IMR-90 (cell line): ENCODE data around the gene ACKR2. TPM values are rescaled to one million over a fixed set of nuclear protein-coding genes. Genes with fewer than 3 reads are reported as not detected.
A peak's percentile ranks its signal among the peaks of the same experiment; 100 is the strongest.

Experiments used
- ATAC-seq: fragments of 200-7000 bp; cut with Tn5 transposase; 2 replicates; pipeline ENCODE4 v1.9.1; 2020; ENCODE audit warnings: low read depth, mild to moderate bottlenecking, moderate library complexity
- BruUV-seq: library from RNA; stranded (reverse); fragments of 400-500 nt; replicated peaks from 2 replicates; lab custom pipeline; 2021; lab: Mats Ljungman, UMichigan
- CTCF ChIA-PET: fragments of 300-600 bp; formaldehyde crosslinking; extraction: SDS; loops from one replicate; lab custom pipeline; 2021; ENCODE audit warnings: antibody characterized with exemption; lab: Yijun Ruan, JAX
- POLR2A ChIA-PET: fragments of 300-600 bp; sonication (Branson Sonifier 250); formaldehyde crosslinking; loops from one replicate; lab custom pipeline; 2022; ENCODE audit warnings: antibody characterized with exemption; ENCODE audit not compliant: unreplicated experiment; lab: Charles Lee
- DNase-seq: peaks from one replicate; pipeline ENCODE4 v3.0.0; 2013
- H2AFZ ChIP-seq: replicated peaks from 2 replicates; pipeline ENCODE3; 2013; ENCODE audit warnings: low read length, mild to moderate bottlenecking; ENCODE audit not compliant: poor library complexity
- H2AK5ac ChIP-seq: 2 replicates; pipeline ENCODE4 v1.6.1; 2013; ENCODE audit warnings: low read depth, low read length, inconsistent platforms
- H2AK9ac ChIP-seq: replicated peaks from 2 replicates; pipeline ENCODE3; 2013; ENCODE audit warnings: mild to moderate bottlenecking, low read depth, low read length, moderate library complexity; ENCODE audit not compliant: poor library complexity
- H2BK120ac ChIP-seq: 2 replicates; pipeline ENCODE4 v1.6.1; 2013; ENCODE audit warnings: low read depth, low read length, inconsistent platforms
- H2BK15ac ChIP-seq: 3 replicates; pipeline ENCODE4 v1.6.1; 2013; ENCODE audit warnings: low read depth, low read length, inconsistent platforms
- H2BK20ac ChIP-seq: 2 replicates; pipeline ENCODE4 v1.6.1; 2013; ENCODE audit warnings: low read depth, mild to moderate bottlenecking, inconsistent platforms, low read length, moderate library complexity
- H2BK5ac ChIP-seq: 2 replicates; pipeline ENCODE4 v1.6.1; 2013; ENCODE audit warnings: mild to moderate bottlenecking, low read depth, low read length, inconsistent platforms; ENCODE audit not compliant: poor library complexity, severe bottlenecking
- H3K14ac ChIP-seq: replicated peaks from 2 replicates; pipeline ENCODE4 v1.6.1; 2013; ENCODE audit warnings: low read depth, low read length, inconsistent platforms
- H3K18ac ChIP-seq: 2 replicates; pipeline ENCODE4 v1.6.1; 2013; ENCODE audit warnings: low read depth, low read length, control low read depth
- H3K23ac ChIP-seq: 2 replicates; pipeline ENCODE4 v1.6.1; 2013; ENCODE audit warnings: low read depth, low read length, inconsistent platforms
- H3K27ac ChIP-seq: 2 replicates; pipeline ENCODE4 v1.5.1; 2013; ENCODE audit warnings: mild to moderate bottlenecking, control low read depth, low read length; ENCODE audit not compliant: insufficient read depth
- H3K27me3 ChIP-seq: 2 replicates; pipeline ENCODE4 v1.6.1; 2013; ENCODE audit warnings: low read length; ENCODE audit not compliant: control insufficient read depth, insufficient read depth
- H3K36me3 ChIP-seq: 2 replicates; pipeline ENCODE4 v1.6.1; 2013; ENCODE audit warnings: low read length, mixed read lengths; ENCODE audit not compliant: control insufficient read depth, insufficient read depth
- H3K4ac ChIP-seq: 2 replicates; pipeline ENCODE4 v1.6.1; 2013; ENCODE audit warnings: low read depth, low read length, inconsistent platforms
- H3K4me1 ChIP-seq: 2 replicates; pipeline ENCODE4 v1.6.1; 2013; ENCODE audit warnings: low read length, mixed read lengths; ENCODE audit not compliant: control insufficient read depth, insufficient read depth
- H3K4me2 ChIP-seq: 2 replicates; pipeline ENCODE4 v1.6.1; 2013; ENCODE audit warnings: low read depth, mild to moderate bottlenecking, control low read depth, low read length, moderate library complexity
- H3K4me3 ChIP-seq: 2 replicates; pipeline ENCODE4 v1.5.1; 2013; ENCODE audit warnings: low read depth, mild to moderate bottlenecking, control low read depth, low read length, moderate library complexity; ENCODE audit not compliant: insufficient read depth
- H3K56ac ChIP-seq: 2 replicates; pipeline ENCODE4 v1.6.1; 2013; ENCODE audit warnings: low read length, inconsistent platforms; ENCODE audit not compliant: insufficient read depth; ENCODE audit errors: extremely low read depth
- H3K79me1 ChIP-seq, 2 experiments: 2 replicates each; pipeline ENCODE4 v1.6.1; 2013; ENCODE audit warnings: low read length in 2 of 2, inconsistent platforms in 1 of 2, low read depth in 1 of 2
- H3K9ac ChIP-seq: 2 replicates; pipeline ENCODE4 v1.6.1; 2013; ENCODE audit warnings: low read depth, low read length, control low read depth
- H3K9me1 ChIP-seq: 2 replicates; pipeline ENCODE4 v1.6.1; 2013; ENCODE audit warnings: low read length, inconsistent platforms; ENCODE audit not compliant: insufficient read depth
- H3K9me3 ChIP-seq: 2 replicates; pipeline ENCODE4 v1.6.1; 2013; ENCODE audit warnings: low read length; ENCODE audit not compliant: control insufficient read depth, insufficient read depth
- H4K20me1 ChIP-seq: 2 replicates; pipeline ENCODE4 v1.6.1; 2013; ENCODE audit warnings: low read length, inconsistent platforms; ENCODE audit not compliant: insufficient read depth
- H4K5ac ChIP-seq: 2 replicates; pipeline ENCODE4 v1.6.1; 2013; ENCODE audit warnings: mild to moderate bottlenecking, low read depth, low read length, control low read depth
- H4K8ac ChIP-seq, 2 experiments: 2 replicates each; pipeline ENCODE4 v1.6.1; 2013; ENCODE audit warnings: low read depth in 2 of 2, low read length in 2 of 2, control low read depth in 1 of 2, inconsistent platforms in 1 of 2
- H4K91ac ChIP-seq: 2 replicates; pipeline ENCODE4 v1.6.1; 2013; ENCODE audit warnings: low read depth, low read length, inconsistent platforms; ENCODE audit not compliant: insufficient read depth
- BHLHE40 ChIP-seq: fragments of 150-350 bp; IDR thresholded peaks from 2 replicates; pipeline ENCODE4 v1.6.1; 2016; ENCODE audit warnings: mild to moderate bottlenecking, low read depth, low read length
- CEBPB ChIP-seq: IDR thresholded peaks from 2 replicates; pipeline ENCODE4 v1.6.1; 2012; ENCODE audit warnings: low read depth, low read length, improper control_type of control experiment
- CHD1 ChIP-seq: IDR thresholded peaks from 2 replicates; pipeline ENCODE4 v1.6.1; 2012; ENCODE audit warnings: low read depth, low read length, improper control_type of control experiment
- CTCF ChIP-seq: conservative IDR thresholded peaks from 2 replicates; pipeline ENCODE4 v1.5.1; 2012; ENCODE audit warnings: mild to moderate bottlenecking, low read depth, low read length, improper control_type of control experiment
- ELK1 ChIP-seq: fragments of 150-350 bp; IDR thresholded peaks from 2 replicates; pipeline ENCODE4 v1.6.1; 2016; ENCODE audit warnings: low read depth, mild to moderate bottlenecking, low read length, moderate library complexity, borderline replicate concordance
- FOS ChIP-seq: fragments of 150-350 bp; IDR thresholded peaks from 2 replicates; pipeline ENCODE4 v1.6.1; 2016; ENCODE audit warnings: low read depth, low read length
- MAFK ChIP-seq: IDR thresholded peaks from 2 replicates; pipeline ENCODE4 v1.6.1; 2012; ENCODE audit warnings: low read depth, low read length, improper control_type of control experiment
- MAZ ChIP-seq: IDR thresholded peaks from 2 replicates; pipeline ENCODE4 v1.6.1; 2012; ENCODE audit warnings: low read depth, mild to moderate bottlenecking, low read length, improper control_type of control experiment, moderate library complexity, borderline replicate concordance
- MXI1 ChIP-seq: IDR thresholded peaks from 2 replicates; pipeline ENCODE4 v1.6.1; 2012; ENCODE audit warnings: low read depth, mild to moderate bottlenecking, low read length, moderate library complexity, borderline replicate concordance
- NFE2L2 ChIP-seq: fragments of 150-350 bp; IDR thresholded peaks from 2 replicates; pipeline ENCODE4 v1.6.1; 2016; ENCODE audit warnings: low read depth, mild to moderate bottlenecking, low read length
- POLR2A ChIP-seq: IDR thresholded peaks from 2 replicates; pipeline ENCODE4 v1.6.1; 2012; ENCODE audit warnings: mild to moderate bottlenecking, low read depth, low read length
- RAD21 ChIP-seq: IDR thresholded peaks from 2 replicates; pipeline ENCODE4 v1.6.1; 2012; ENCODE audit warnings: low read length, improper control_type of control experiment
- RCOR1 ChIP-seq: IDR thresholded peaks from 2 replicates; pipeline ENCODE4 v1.6.1; 2012; ENCODE audit warnings: mild to moderate bottlenecking, low read length, improper control_type of control experiment; ENCODE audit not compliant: insufficient replicate concordance
- RFX5 ChIP-seq: IDR thresholded peaks from 2 replicates; pipeline ENCODE4 v1.8.0; 2012; ENCODE audit warnings: low read depth, mild to moderate bottlenecking, low read length, moderate library complexity
- SMC3 ChIP-seq: fragments of 150-350 bp; IDR thresholded peaks from 2 replicates; pipeline ENCODE4 v1.6.1; 2016; ENCODE audit warnings: low read depth, mild to moderate bottlenecking, antibody characterized with exemption, low read length, moderate library complexity
- WGBS, 2 experiments: methylation state at CpG; one replicate each; pipeline versions ENCODE4 v1.1.5 to v1.1.7; 2013; ENCODE audit warnings: missing lambda C conversion rate in 2 of 2; ENCODE audit not compliant: insufficient read length in 1 of 2; ENCODE audit errors: extremely low coverage in 2 of 2; 5-methylcytosine and 5-hydroxymethylcytosine counted together
- dilution Hi-C: fragments of 300-500 bp; cut with HindIII; formaldehyde crosslinking; loops from one replicate; pipeline ENCODE4 v1.14.3; 2018; ENCODE audit warnings: low sequenced_read_pairs; ENCODE audit not compliant: unreplicated experiment
- in situ Hi-C: fragments of 300-500 bp; cut with MboI; formaldehyde crosslinking; loops from 3 replicates; pipeline ENCODE4 v1.14.3; 2019; ENCODE audit warnings: low sequenced_read_pairs, inconsistent platforms, mixed read lengths
- intact Hi-C: fragments of 100-400 bp; cut with micrococcal nuclease; formaldehyde crosslinking; loops from 2 replicates; pipeline ENCODE4 v1.10.0; 2022
- polyA plus RNA-seq, 3 experiments: library from polyadenylated mRNA; depleted of rRNA; stranded (reverse); fragments of >200 nt; gene quantifications; 2 replicates each; pipeline ENCODE4 v1.2.3, GENCODE V29; 2012; ENCODE audit warnings: low replicate concordance in 1 of 3
- total RNA-seq: library from RNA; depleted of rRNA; stranded (reverse); fragments of >200 nt; gene quantifications from 2 replicates; pipeline ENCODE4 v1.2.3, GENCODE V29; 2012

Gene ACKR2
- total and polyA plus RNA-seq, 2 of the 4 experiments (the other 2 are of a cell fraction) = 0.10 TPM; not detected in 1

- Histone ChIP-seq H3K4me2 (peak within 1 kb of the TSS; percentile 73), H3K14ac (peak within 1 kb of the TSS; percentile 48; the same call in 1 of the 2 replicates), H2BK120ac (peak within 1 kb of the TSS; percentile 39; the same call in 1 of the 2 replicates), H2AK5ac (no peak within 1 kb of the TSS), H3K36me3 (no peaks in the 10 kb centered on the region), H3K9me3 (no peaks in the 10 kb centered on the region), H4K20me1 (no peaks in the 10 kb centered on the region), H2BK20ac (peak within 1 kb of the TSS; percentile 3; the same call in 1 of the 2 replicates), H2AFZ (peak within 1 kb of the TSS; percentile 88), H2BK5ac (peak within 1 kb of the TSS; percentile 22), H3K56ac (peak within 1 kb of the TSS; percentile 81; the same call in 1 of the 2 replicates), H3K9ac (peak within 1 kb of the TSS; percentile 68), H3K4me1 (peaks cover 3% of the 10 kb centered on the region; the same call in 1 of the 2 replicates), H4K5ac (no peak within 1 kb of the TSS), H3K23ac (peak within 1 kb of the TSS; percentile 45; the same call in 1 of the 2 replicates), H3K18ac (0 out of 2 replicates have a peak within 1 kb of the TSS, but pooled peaks have one; percentile 8), H3K4me3 (peak within 1 kb of the TSS; percentile 46), H2AK9ac (peak within 1 kb of the TSS; percentile 2), H2BK15ac (no peak within 1 kb of the TSS; the same call in 2 of the 3 replicates), H3K27ac (no peak within 1 kb of the TSS), H3K27me3 (no peaks in the 10 kb centered on the region), H3K9me1 (0 out of 2 replicates have a peak, but pooled peaks cover 3% of the 10 kb centered on the region), H3K4ac (peak within 1 kb of the TSS; percentile 43; the same call in 1 of the 2 replicates), H3K79me1 (peaks cover 0 to 7% of the 10 kb centered on the region in 2 experiments; a peak in 2 of 4 replicates), H4K91ac (no peak within 1 kb of the TSS), H4K8ac (peak within 1 kb of the TSS; percentile 62 to 83)
- intact Hi-C loops = no loop called here
- no TSS peak for BruUV-seq
- ChIA-PET CTCF (no interaction called here), POLR2A (no interaction called here)
- in situ Hi-C loops = no loop called here
- peak; percentile 84 for DNase-seq
- peak; percentile 98 for ATAC-seq
- dilution Hi-C loops = no loop called here
- 8% methylated on average over 42 of the region's 63 CpGs; no CpG with 5 or more reads in 1 of the 2 experiments for WGBS, 2 experiments
- TF ChIP-seq ELK1 = no peak
- no peak for TF ChIP-seq CEBPB
- TF ChIP-seq RFX5 = peak; percentile 90
- no peak for TF ChIP-seq POLR2A
- no peak for TF ChIP-seq SMC3
- TF ChIP-seq FOS = no peak
- peak; percentile 79 for TF ChIP-seq MXI1
- no peak for TF ChIP-seq CHD1
- TF ChIP-seq NFE2L2 = no peak
- TF ChIP-seq RAD21 = no peak
- peak; percentile 38 for TF ChIP-seq BHLHE40
- TF ChIP-seq CTCF = no peak
- TF ChIP-seq MAZ = peak; percentile 15; the same call in 1 of the 2 replicates
- TF ChIP-seq RCOR1 = no peak
- TF ChIP-seq MAFK = no peak
Observed at GRCh38 chr3:42772670-42773408, 36.4 kb upstream of the ACKR2 start, which contains the start of gene CCDC13. Gene CCDC13 (minus strand): TSS chr3:42773253. CDS start chr3:42758345, 14,908 bp downstream.
